HFFc6 (cell line): ENCODE results near the gene TMEM109. TPM values are rescaled to one million over a fixed set of nuclear protein-coding genes. Genes with fewer than 3 reads are reported as not detected.

Experiments
- DNase-seq: peaks from one replicate; pipeline ENCODE4 v3.0.0-alpha.2; 2018
- H3K27ac Mint-ChIP-seq: 2 replicates; pipeline ENCODE4 v1.8.0; 2020; ENCODE audit warnings: mild to moderate bottlenecking, mixed read lengths
- H3K27me3 Mint-ChIP-seq: 2 replicates; pipeline ENCODE4 v1.8.0; 2021; ENCODE audit warnings: mild to moderate bottlenecking, moderate library complexity, mixed read lengths; ENCODE audit not compliant: insufficient read depth
- H3K36me3 Mint-ChIP-seq: 2 replicates; pipeline ENCODE4 v1.8.0; 2021; ENCODE audit warnings: low read depth, mixed read lengths
- H3K4me1 Mint-ChIP-seq: 2 replicates; pipeline ENCODE4 v1.8.0; 2020; ENCODE audit warnings: low read depth, mixed read lengths
- H3K4me3 Mint-ChIP-seq: 2 replicates; pipeline ENCODE4 v1.8.0; 2020; ENCODE audit warnings: mild to moderate bottlenecking, moderate library complexity, mixed read lengths
- H3K9me3 Mint-ChIP-seq: 2 replicates; pipeline ENCODE4 v1.8.0; 2020; ENCODE audit warnings: mild to moderate bottlenecking, mixed read lengths
- long read RNA-seq: library from polyadenylated mRNA; unstranded; transcript quantifications from one replicate; pipeline ENCODE4 v2.0.0, GENCODE V29; 2019
- total RNA-seq, 6 experiments: library from RNA; stranded (reverse); fragmentation: NEBNext Ultra II Directional; extraction: Animal tissue kit (Norgen Biotek cat#: 25700); gene quantifications; 2 replicates in 1 of 6; 3 replicates in 5 of 6; pipeline ENCODE4 v1.2.3, GENCODE V29; 2021
- TF ChIP-seq, protein P1 (sequence below): fragments of 200-600 bp; sonication (generic); IDR thresholded peaks from 2 replicates; pipeline ENCODE4 v1.5.0; 2021; ENCODE audit warnings: antibody characterized with exemption, mild to moderate bottlenecking

TMEM109 gene, protein sequence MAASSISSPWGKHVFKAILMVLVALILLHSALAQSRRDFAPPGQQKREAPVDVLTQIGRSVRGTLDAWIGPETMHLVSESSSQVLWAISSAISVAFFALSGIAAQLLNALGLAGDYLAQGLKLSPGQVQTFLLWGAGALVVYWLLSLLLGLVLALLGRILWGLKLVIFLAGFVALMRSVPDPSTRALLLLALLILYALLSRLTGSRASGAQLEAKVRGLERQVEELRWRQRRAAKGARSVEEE
- total RNA-seq, result 100 to 1,000 TPM in 1 of 6 experiments, 10 to 100 TPM in 5; 74.6 to 101 (median 92.5) TPM
- long read RNA-seq, transcript TMEM109-201 (4 exons, 2,413 nt), result major isoform, 34 of 46 reads
- long read RNA-seq, partial matches to known transcripts, result 11 of 46 reads
- long read RNA-seq, other reads (novel, unspliced or antisense), result 1 of 46 reads

DNA sequence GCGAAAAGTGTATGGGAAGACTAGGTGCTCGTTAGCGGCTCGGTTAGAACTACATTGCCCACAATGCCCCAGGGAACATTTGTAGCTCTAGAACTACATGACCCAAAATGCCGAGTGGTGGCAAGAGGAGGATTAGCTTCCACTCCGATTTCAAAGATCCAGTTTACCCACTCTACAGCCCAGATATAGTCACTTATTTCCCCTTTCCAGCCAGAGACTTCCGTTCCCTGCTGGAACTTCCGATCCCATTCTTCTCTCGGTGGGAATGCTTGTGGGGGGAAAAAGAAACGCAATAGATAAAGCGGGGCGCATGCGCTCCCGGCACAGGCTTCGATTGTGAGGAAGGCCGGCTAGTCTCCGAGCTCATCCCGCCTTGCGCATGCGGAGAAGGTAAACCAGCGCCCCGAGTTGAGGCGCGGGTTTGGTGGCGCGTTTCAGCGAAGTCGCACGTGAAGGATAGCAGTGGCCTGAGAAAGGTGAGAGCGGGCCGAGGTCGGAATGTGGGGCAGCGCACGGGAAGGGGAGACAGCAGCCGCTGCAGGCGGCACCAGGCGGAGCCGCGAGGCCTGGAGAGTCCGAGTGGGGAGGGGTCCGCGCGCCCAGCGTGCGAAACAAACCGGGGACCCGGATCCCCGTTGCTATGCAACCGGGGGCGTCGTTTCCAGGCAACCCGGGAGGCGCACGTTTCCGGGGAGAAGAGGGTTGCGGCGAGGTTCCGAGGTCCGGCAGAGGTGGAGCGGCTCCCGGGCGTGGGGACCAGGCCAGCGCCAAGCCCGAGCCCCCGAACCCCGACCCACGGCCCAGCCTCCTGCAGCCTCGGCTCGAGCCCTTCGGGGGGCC is at the start of gene TMEM109:
Gene TMEM109 (plus strand): TSS at position 366 of the 840 bp plus-strand sequence. CDS start 5,536 bp downstream, outside the sequence.
- peaks cover 51% of the 10 kb centered on the region for H3K4me1 Mint-ChIP-seq
- TF ChIP-seq, protein P1, sequence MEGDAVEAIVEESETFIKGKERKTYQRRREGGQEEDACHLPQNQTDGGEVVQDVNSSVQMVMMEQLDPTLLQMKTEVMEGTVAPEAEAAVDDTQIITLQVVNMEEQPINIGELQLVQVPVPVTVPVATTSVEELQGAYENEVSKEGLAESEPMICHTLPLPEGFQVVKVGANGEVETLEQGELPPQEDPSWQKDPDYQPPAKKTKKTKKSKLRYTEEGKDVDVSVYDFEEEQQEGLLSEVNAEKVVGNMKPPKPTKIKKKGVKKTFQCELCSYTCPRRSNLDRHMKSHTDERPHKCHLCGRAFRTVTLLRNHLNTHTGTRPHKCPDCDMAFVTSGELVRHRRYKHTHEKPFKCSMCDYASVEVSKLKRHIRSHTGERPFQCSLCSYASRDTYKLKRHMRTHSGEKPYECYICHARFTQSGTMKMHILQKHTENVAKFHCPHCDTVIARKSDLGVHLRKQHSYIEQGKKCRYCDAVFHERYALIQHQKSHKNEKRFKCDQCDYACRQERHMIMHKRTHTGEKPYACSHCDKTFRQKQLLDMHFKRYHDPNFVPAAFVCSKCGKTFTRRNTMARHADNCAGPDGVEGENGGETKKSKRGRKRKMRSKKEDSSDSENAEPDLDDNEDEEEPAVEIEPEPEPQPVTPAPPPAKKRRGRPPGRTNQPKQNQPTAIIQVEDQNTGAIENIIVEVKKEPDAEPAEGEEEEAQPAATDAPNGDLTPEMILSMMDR, result no peak
- H3K27ac Mint-ChIP-seq, result peak within 1 kb of the TSS; percentile 98
- H3K9me3 Mint-ChIP-seq, result no peaks in the 10 kb centered on the region
- peak within 1 kb of the TSS; percentile 95 for H3K4me3 Mint-ChIP-seq
- no peaks in the 10 kb centered on the region for H3K36me3 Mint-ChIP-seq
- peak; percentile 80 for DNase-seq
- H3K27me3 Mint-ChIP-seq, result peaks cover 11% of the 10 kb centered on the region

DNA sequence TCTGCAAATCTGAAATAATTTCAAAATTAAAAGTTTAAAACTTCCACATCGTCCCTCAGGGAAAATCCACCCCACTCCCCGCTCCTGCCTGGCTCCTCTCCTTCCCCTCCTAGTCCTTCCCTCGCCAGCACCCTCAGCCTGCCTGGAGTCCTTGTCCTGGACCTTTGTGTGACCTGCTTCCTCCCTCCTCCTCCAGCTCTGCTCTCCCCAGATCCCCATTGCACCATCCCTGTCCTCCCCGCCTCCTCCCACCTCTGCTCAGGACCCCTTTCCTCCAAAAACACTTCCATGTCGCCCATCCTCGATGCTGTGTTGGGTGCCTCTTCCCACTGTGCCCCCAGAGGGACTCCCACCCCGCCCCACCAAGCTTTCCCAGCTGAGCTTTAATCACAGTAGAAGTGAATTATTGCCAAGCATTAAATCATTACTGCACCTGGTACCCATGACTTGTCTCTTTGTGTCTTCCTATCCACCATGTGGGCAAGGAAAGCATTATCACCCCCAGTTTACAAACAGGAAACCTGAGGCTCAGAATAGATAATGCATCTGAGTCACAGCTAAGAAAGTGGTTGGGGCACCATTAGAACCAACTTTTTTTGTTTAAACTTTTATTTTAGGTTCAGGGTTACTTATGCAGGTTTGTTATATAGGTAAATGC is 49.0 kb upstream of the TMEM109 start:
- H3K27ac Mint-ChIP-seq, result no peak overlapping the region
- no peak overlapping the region for H3K4me3 Mint-ChIP-seq
- no peak for DNase-seq
- H3K9me3 Mint-ChIP-seq, result no peaks in the 10 kb centered on the region
- no peaks in the 10 kb centered on the region for H3K36me3 Mint-ChIP-seq
- H3K4me1 Mint-ChIP-seq, result no peaks in the 10 kb centered on the region
- H3K27me3 Mint-ChIP-seq, result peaks cover 25% of the 10 kb centered on the region
- TF ChIP-seq, protein P1, result no peak

DNA sequence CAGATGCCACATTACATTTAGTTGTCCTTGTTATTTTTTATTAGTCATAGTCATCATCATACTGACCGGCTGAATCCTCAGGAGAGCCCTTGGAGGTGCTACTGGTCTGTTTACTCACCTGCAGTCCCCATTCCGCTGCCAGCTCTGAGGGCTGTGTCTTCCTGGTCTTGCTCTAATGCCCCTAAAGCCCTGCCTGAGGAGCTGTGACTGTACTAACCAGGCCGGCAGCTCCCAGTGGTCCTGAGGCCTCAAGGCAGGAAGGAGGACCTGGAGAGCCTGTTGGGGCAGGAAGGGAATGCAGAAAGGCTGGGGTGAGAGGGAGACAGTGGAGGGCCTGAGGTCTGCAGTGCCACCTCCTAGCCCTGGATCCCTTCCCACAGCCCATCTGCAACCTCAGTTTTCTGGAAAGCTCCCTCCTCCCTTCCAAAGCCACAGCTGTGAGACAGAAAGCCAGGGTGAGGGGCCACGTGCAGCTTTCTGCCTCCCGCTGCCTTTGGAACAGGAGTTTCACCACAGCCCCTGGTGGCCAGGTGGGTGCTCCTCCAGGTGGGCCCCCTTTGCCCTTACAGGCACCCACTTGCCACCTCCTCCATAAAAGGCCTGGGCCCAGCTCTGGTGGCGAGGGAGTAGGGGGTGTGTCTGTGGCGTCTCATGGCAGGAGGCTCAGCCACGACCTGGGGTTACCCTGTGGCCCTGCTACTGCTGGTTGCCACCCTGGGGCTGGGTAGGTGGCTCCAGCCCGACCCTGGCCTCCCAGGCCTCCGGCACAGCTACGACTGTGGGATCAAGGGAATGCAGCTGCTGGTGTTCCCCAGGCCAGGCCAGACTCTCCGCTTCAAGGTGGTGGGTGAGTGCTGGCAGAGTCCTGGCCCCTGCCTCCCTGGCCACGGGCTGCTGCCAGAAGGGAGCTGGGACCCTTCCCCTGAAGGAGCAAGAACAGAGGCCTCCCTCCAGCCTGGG is 46.8 kb upstream of the TMEM109 start, which contains the start of gene ZP1:
Gene ZP1 (plus strand): TSS at position 632 of the 960 bp plus-strand sequence. CDS start 20 bp downstream, at position 652.
- no peak within 1 kb of the TSS for H3K4me3 Mint-ChIP-seq
- TF ChIP-seq, protein P1, result no peak
- no peak for DNase-seq
- H3K27me3 Mint-ChIP-seq, result peaks cover 24% of the 10 kb centered on the region
- no peak within 1 kb of the TSS for H3K27ac Mint-ChIP-seq
- H3K4me1 Mint-ChIP-seq, result peaks cover 10% of the 10 kb centered on the region; the same call in 1 of the 2 replicates
- H3K9me3 Mint-ChIP-seq, result no peaks in the 10 kb centered on the region
- H3K36me3 Mint-ChIP-seq, result no peaks in the 10 kb centered on the region

DNA sequence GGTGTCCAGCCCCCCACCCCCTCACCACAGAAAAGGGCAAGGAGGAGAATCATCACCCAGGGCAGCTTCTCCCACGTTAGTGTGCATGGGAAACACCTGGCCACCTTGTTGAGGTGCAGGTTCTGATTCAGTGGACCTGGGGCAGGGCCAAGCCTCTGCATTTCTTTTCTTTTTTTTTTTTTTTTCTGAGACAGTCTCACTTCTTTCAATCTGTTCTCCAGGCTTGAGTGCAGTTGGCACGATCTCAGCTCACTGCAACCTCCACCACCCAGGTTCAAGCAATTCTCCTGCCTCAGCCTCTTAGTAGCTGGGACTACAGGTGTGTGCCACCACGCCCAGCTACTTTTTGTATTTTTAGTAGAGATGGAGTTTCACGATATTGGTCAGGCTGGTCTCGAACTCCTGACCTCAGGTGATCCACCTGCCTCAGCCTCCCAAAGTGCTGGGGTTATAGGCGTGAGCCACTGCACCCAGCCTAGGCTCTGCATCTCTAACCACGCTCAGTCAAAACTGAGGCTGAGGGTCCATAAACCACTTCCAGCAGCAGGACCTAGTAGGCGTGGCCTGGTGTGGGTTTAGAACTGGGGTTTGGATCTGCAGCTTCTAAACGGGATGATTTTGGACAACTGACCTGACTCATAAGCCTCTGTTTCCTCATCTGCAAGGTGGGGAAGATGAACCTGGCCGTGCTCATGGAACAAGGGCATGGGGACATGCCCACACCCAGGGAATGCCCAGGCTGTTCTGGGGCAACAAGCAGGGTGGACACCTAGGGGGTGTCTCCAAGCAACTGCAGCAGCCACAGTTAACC is 45.9 kb upstream of the TMEM109 start:
- TF ChIP-seq, protein P1, result no peak
- no peaks in the 10 kb centered on the region for H3K9me3 Mint-ChIP-seq
- no peaks in the 10 kb centered on the region for H3K36me3 Mint-ChIP-seq
- peaks cover 16% of the 10 kb centered on the region for H3K4me1 Mint-ChIP-seq
- H3K27me3 Mint-ChIP-seq, result peaks cover 17% of the 10 kb centered on the region
- no peak overlapping the region for H3K4me3 Mint-ChIP-seq
- no peak overlapping the region for H3K27ac Mint-ChIP-seq
- DNase-seq, result no peak
